Activated naive CD8-positive, alpha-beta T cell treated with anti-CD3 and anti-CD28 coated beads, Interleukin-2, amount 10 ng/mL, durations not matched to agents 7 days and 5 days (primary cell): ENCODE data around the gene EIF3F. TPM values are rescaled to one million over a fixed set of nuclear protein-coding genes. Genes with fewer than 3 reads are reported as not detected.

Source experiments
- ATAC-seq: fragments of 150-1000 bp; cut with Tn5 transposase; one replicate; pipeline ENCODE4 v1.10.0; 2021; ENCODE audit warnings: low read depth, moderate library complexity
- POLR2A ChIA-PET: fragments of 350-600 bp; sonication (Branson Sonifier 250); formaldehyde crosslinking; loops from one replicate; lab custom pipeline; 2021; ENCODE audit warnings: antibody characterized with exemption; lab: Charles Lee
- DNase-seq: peaks from one replicate; pipeline ENCODE4 v3.0.0; 2021
- H3K27ac Mint-ChIP-seq: one replicate; pipeline ENCODE4 v1.8.0; 2022; ENCODE audit warnings: mild to moderate bottlenecking, mixed read lengths
- H3K27me3 Mint-ChIP-seq: one replicate; pipeline ENCODE4 v1.8.0; 2022; ENCODE audit warnings: mild to moderate bottlenecking, moderate library complexity, mixed read lengths
- H3K36me3 Mint-ChIP-seq: one replicate; pipeline ENCODE4 v1.8.0; 2021; ENCODE audit warnings: mild to moderate bottlenecking, mixed read lengths
- H3K4me1 Mint-ChIP-seq: one replicate; pipeline ENCODE4 v1.8.0; 2021; ENCODE audit warnings: mixed read lengths
- H3K4me3 Mint-ChIP-seq: one replicate; pipeline ENCODE4 v1.8.0; 2022; ENCODE audit warnings: mild to moderate bottlenecking, moderate library complexity, mixed read lengths
- H3K9me3 Mint-ChIP-seq: one replicate; pipeline ENCODE4 v1.8.0; 2021; ENCODE audit warnings: mixed read lengths
- total RNA-seq, 2 experiments: library from RNA; stranded (reverse); gene quantifications; one replicate each; pipeline ENCODE4 v1.2.3, GENCODE V29; 2021

The EIF3F gene
- total RNA-seq, 2 experiments from 2014 or later = 226 to 233 TPM

- no peak overlapping the region for H3K27ac Mint-ChIP-seq
- H3K4me3 Mint-ChIP-seq = no peak overlapping the region
- no peaks in the 10 kb centered on the region for H3K9me3 Mint-ChIP-seq
- H3K27me3 Mint-ChIP-seq = peaks cover 2% of the 10 kb centered on the region
- ATAC-seq (no peak), DNase-seq (no peak)
- no peaks in the 10 kb centered on the region for H3K4me1 Mint-ChIP-seq
- peaks cover under 1% of the 10 kb centered on the region for H3K36me3 Mint-ChIP-seq
- POLR2A ChIA-PET = no interaction called here
These were observed 16.9 kb downstream of the EIF3F start for GRCh38 chr11:8004008-8004407.

GRCh38 chr11:8005556-8005955, 18.4 kb downstream of the EIF3F start:
- peaks cover 2% of the 10 kb centered on the region for H3K27me3 Mint-ChIP-seq
- H3K4me1 Mint-ChIP-seq = no peaks in the 10 kb centered on the region
- no peaks in the 10 kb centered on the region for H3K9me3 Mint-ChIP-seq
- no peak for DNase-seq
- H3K36me3 Mint-ChIP-seq = no peaks in the 10 kb centered on the region
- no peak for ATAC-seq
- H3K27ac Mint-ChIP-seq = no peak overlapping the region
- POLR2A ChIA-PET = no interaction called here
- no peak overlapping the region for H3K4me3 Mint-ChIP-seq

DNA sequence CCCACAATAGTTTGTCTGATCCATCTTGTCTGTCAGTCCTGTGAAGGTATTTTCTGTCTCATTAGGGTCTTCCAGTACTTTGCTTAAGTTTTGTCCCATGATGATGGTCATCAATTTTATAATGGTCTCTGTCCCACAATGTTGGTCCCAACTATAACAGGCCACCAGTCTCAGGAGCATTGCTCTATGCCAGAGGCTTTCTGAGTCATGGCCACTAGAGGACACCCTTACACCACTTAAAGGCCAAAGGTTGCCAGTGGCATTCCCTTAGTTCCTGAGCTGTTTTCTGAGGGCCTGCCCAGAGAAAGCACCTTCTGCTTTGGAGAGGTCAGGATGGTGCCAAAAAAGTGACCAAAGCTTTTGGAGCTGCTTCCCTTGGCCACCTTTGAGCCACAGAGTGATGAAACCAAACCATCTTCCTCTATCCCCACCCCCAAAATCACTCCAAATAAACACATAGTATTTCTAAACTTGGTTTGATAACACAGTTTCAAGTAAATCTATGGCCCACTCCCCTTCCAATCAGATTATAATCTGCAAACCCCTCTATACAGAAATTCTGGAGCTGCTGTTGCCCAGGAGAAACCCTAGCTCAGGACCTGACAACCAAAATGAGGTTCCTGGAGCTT, 19.3 kb downstream of the EIF3F start:
- no peak for DNase-seq
- peak; percentile 61 for ATAC-seq
- peaks cover 4% of the 10 kb centered on the region for H3K27me3 Mint-ChIP-seq
- no peaks in the 10 kb centered on the region for H3K36me3 Mint-ChIP-seq
- POLR2A ChIA-PET = no interaction called here
- no peaks in the 10 kb centered on the region for H3K4me1 Mint-ChIP-seq
- no peaks in the 10 kb centered on the region for H3K9me3 Mint-ChIP-seq
- H3K4me3 Mint-ChIP-seq = no peak overlapping the region
- no peak overlapping the region for H3K27ac Mint-ChIP-seq

DNA sequence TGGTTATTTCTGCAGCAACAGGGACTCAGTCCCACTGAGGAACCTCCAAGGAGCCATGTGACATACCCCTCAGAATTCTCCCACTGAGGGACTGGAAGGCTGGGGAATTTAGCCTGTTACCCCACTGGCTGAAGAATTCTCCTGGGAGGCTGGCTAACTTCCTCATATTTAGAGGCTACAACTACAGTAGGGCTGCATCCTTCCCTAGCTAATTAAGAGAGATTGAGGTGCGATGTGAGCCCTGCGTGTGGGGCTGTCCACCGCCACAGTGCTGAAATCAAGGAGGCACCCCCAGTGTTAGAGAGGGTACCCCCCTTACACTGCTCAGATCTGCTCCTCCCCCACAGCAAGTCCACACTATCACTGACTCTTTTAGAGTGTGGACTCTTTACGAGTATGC, 21.1 kb downstream of the EIF3F start:
- H3K9me3 Mint-ChIP-seq = no peaks in the 10 kb centered on the region
- H3K36me3 Mint-ChIP-seq = no peaks in the 10 kb centered on the region
- POLR2A ChIA-PET = no interaction called here
- no peak for DNase-seq
- ATAC-seq = no peak
- H3K27me3 Mint-ChIP-seq = peaks cover 10% of the 10 kb centered on the region
- no peak overlapping the region for H3K27ac Mint-ChIP-seq
- no peak overlapping the region for H3K4me3 Mint-ChIP-seq
- no peaks in the 10 kb centered on the region for H3K4me1 Mint-ChIP-seq

DNA sequence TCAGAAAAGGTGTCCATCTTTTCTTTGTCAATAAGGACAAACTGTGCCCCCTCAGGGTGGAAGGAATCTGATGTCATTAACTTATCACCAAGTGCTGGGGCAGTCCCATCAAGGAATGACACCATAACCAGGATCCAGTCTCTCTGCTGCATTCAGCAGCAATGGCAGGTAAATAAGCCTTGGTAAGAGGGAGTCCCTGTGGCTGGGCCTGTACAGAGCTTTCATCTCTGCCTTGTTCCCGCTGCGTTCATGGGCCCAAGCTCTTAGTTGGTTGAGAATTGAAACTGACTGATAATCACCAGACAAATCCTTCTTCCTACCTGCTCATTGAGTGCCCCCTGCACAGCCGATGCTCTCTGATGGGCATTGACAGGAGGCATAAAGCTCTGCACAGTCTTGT, 22.7 kb downstream of the EIF3F start:
- Mint-ChIP-seq H3K36me3 (no peaks in the 10 kb centered on the region), H3K27me3 (peaks cover 15% of the 10 kb centered on the region), H3K27ac (no peak overlapping the region), H3K9me3 (no peaks in the 10 kb centered on the region), H3K4me1 (no peaks in the 10 kb centered on the region), H3K4me3 (no peak overlapping the region)
- ATAC-seq (no peak), DNase-seq (no peak)
- POLR2A ChIA-PET = no interaction called here

DNA sequence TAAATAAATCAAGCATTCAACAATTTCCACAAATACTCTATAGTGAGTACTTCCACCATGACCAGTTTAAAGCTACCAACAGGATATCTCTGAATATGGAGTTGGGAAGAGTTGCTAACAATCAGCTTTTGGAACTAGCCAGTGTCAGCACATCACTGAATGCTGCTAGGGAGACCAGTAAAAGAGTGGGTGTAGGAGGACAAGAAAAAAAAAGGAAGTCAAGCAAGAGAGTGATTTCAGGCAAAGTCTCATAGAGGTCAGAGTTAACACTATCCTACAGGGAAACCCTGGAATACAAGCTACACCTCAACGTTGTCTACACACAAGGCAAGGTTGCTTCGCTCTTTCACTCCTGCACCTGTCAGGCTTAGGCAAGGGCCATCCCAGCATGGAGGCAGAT, 24.2 kb downstream of the EIF3F start:
- Mint-ChIP-seq H3K9me3 (no peaks in the 10 kb centered on the region), H3K36me3 (no peaks in the 10 kb centered on the region), H3K4me1 (no peaks in the 10 kb centered on the region), H3K27me3 (peaks cover 19% of the 10 kb centered on the region), H3K4me3 (no peak overlapping the region), H3K27ac (no peak overlapping the region)
- ATAC-seq = no peak
- DNase-seq = no peak
- POLR2A ChIA-PET = no interaction called here

DNA sequence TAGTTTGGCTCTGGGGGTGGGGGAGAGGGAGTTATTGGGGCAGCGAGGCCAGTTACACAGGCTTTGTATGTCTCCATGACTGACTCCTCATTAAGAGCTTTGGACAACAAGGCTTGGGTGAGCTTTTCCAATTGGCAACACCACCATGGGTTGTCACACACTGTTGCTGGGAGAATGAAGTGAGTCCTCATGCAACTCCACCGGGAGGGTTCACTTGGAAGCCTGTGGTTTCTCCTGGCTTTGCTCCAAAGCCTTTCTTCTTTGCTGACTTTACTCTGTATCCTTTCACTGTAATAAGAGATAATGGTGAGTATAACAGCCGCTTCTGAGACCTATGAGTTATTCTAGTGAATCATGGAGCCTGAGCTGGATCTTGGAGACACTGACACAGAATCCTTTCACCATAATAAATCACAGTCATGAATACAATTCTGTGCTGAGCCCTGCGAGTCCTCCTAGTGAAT, 24.9 kb downstream of the EIF3F start:
- ATAC-seq (no peak), DNase-seq (no peak)
- H3K4me1 Mint-ChIP-seq = no peaks in the 10 kb centered on the region
- H3K27ac Mint-ChIP-seq = no peak overlapping the region
- H3K4me3 Mint-ChIP-seq = no peak overlapping the region
- peaks cover 23% of the 10 kb centered on the region for H3K27me3 Mint-ChIP-seq
- H3K9me3 Mint-ChIP-seq = no peaks in the 10 kb centered on the region
- no peaks in the 10 kb centered on the region for H3K36me3 Mint-ChIP-seq
- POLR2A ChIA-PET = no interaction called here

DNA sequence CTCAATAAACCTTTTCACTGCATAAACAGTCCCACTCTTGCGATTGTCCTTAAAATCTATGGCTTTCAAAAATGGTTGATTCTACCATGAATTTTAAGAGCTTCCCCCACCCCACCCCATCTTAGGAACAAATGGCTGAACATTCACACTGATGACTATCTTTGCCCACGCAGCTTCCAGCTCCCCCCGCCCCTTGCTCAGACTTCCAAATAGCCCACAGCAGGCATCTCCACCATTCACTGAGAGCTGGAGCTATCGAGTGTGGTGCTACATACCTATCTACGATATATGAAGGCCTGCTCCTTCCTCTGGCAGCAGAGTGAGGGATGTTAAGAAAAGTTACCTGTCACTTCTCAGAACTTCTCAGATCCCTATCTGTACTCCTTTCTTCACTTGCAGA, 26.7 kb downstream of the EIF3F start:
- Mint-ChIP-seq H3K27ac (no peak overlapping the region), H3K9me3 (no peaks in the 10 kb centered on the region), H3K4me3 (no peak overlapping the region), H3K36me3 (no peaks in the 10 kb centered on the region), H3K27me3 (peaks cover 35% of the 10 kb centered on the region), H3K4me1 (peaks cover 3% of the 10 kb centered on the region)
- DNase-seq = no peak
- POLR2A ChIA-PET = no interaction called here
- ATAC-seq = no peak

- no peaks in the 10 kb centered on the region for H3K9me3 Mint-ChIP-seq
- H3K4me3 Mint-ChIP-seq = no peak overlapping the region
- ATAC-seq (no peak), DNase-seq (no peak)
- no peaks in the 10 kb centered on the region for H3K36me3 Mint-ChIP-seq
- H3K27ac Mint-ChIP-seq = no peak overlapping the region
- H3K4me1 Mint-ChIP-seq = peaks cover 9% of the 10 kb centered on the region
- POLR2A ChIA-PET = no interaction called here
- H3K27me3 Mint-ChIP-seq = peaks cover 45% of the 10 kb centered on the region
These were observed 28.7 kb downstream of the EIF3F start for GRCh38 chr11:8015753-8016239.

GRCh38 chr11:8016440-8016839, 29.3 kb downstream of the EIF3F start:
- Mint-ChIP-seq H3K36me3 (no peaks in the 10 kb centered on the region), H3K27me3 (peaks cover 48% of the 10 kb centered on the region), H3K4me1 (peaks cover 9% of the 10 kb centered on the region), H3K4me3 (no peak overlapping the region), H3K9me3 (no peaks in the 10 kb centered on the region), H3K27ac (no peak overlapping the region)
- no peak for ATAC-seq
- no peak for DNase-seq
- POLR2A ChIA-PET = no interaction called here

GRCh38 chr11:8017071-8017470, 29.9 kb downstream of the EIF3F start:
- Mint-ChIP-seq H3K27me3 (peaks cover 49% of the 10 kb centered on the region), H3K27ac (no peak overlapping the region), H3K4me3 (no peak overlapping the region), H3K36me3 (no peaks in the 10 kb centered on the region), H3K9me3 (no peaks in the 10 kb centered on the region), H3K4me1 (peaks cover 9% of the 10 kb centered on the region)
- POLR2A ChIA-PET = no interaction called here
- ATAC-seq (no peak), DNase-seq (no peak)

GRCh38 chr11:8017894-8018483, 30.9 kb downstream of the EIF3F start:
- POLR2A ChIA-PET = no interaction called here
- H3K27me3 Mint-ChIP-seq = peaks cover 45% of the 10 kb centered on the region
- DNase-seq (no peak), ATAC-seq (no peak)
- no peaks in the 10 kb centered on the region for H3K9me3 Mint-ChIP-seq
- no peaks in the 10 kb centered on the region for H3K36me3 Mint-ChIP-seq
- no peak overlapping the region for H3K4me3 Mint-ChIP-seq
- no peak overlapping the region for H3K27ac Mint-ChIP-seq
- H3K4me1 Mint-ChIP-seq = peaks cover 11% of the 10 kb centered on the region

- H3K4me1 Mint-ChIP-seq = peaks cover 11% of the 10 kb centered on the region
- POLR2A ChIA-PET = no interaction called here
- ATAC-seq (peak; percentile 72), DNase-seq (peak; percentile 67)
- peaks cover 42% of the 10 kb centered on the region for H3K27me3 Mint-ChIP-seq
- peak overlapping the region; percentile 26 for H3K27ac Mint-ChIP-seq
- no peaks in the 10 kb centered on the region for H3K36me3 Mint-ChIP-seq
- peak overlapping the region; percentile 74 for H3K4me3 Mint-ChIP-seq
- H3K9me3 Mint-ChIP-seq = no peaks in the 10 kb centered on the region
These were observed 31.6 kb downstream of the EIF3F start for GRCh38 chr11:8018484-8019313.
